ENCODE data around the gene KCND3.

GRCh38 chr1:111963985-111964738 lies 25.3 kb downstream of the KCND3 start:
- TF ChIP-seq CTCF (IDR thresholded peaks at IDR 0.05; ENCODE audit: insufficient read depth, low read length) (no peak), POLR2AphosphoS5 (IDR thresholded peaks at IDR 0.05; ENCODE audit: low read depth) (no peak), REST (IDR thresholded peaks at IDR 0.05; ENCODE audit: insufficient replicate concordance, low read depth) (no peak), SPI1 (IDR thresholded peaks at IDR 0.05; ENCODE audit: borderline replicate concordance, low read depth) (no peak), GABPA (IDR thresholded peaks at IDR 0.05; ENCODE audit: low read depth) (no peak)
